ENCODE measurements around the gene RHBG. TPM values are rescaled to one million over a fixed set of nuclear protein-coding genes. Genes with fewer than 3 reads are reported as not detected.

The RHBG gene
- total RNA-seq, 4 donors from 2014 or later = 0.23 to 1.6 (median 1.1) TPM

DNA sequence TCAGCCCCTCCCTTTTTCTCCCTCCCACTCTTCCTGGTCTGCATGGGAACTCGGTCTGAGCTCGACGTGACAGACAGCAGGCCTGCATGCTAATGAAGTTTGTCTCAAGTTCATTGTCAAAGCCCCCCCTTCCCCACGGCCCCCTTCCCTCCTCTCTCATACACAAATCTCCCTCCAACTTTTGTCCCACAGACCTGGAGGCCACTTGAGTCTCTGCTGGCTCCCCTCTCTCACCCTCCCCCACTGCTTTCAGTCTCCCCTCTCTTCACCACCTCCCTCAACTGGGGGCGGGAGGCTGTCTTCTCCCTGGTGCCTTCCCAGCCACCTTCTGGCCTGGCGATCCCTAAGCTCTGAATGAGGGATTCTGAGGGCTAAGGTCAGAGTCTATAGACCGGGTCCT is 61.3 kb downstream of the RHBG start:
- TF ChIP-seq POLR2A (IDR thresholded peaks at IDR 0.05) = no peak
- no peak for TF ChIP-seq CTCF (IDR thresholded peaks at IDR 0.05)
- H3K27ac ChIP-seq = no peak overlapping the region
- no peaks in the 10 kb centered on the region for H3K9me3 ChIP-seq
- peaks cover 9 to 100% (median 44%) of the 10 kb centered on the region in 4 donors for H3K27me3 ChIP-seq
- no peaks in the 10 kb centered on the region for H3K36me3 ChIP-seq
- no peak for DNase-seq
- intact Hi-C loops (cut with DNase I) = no loop called here
- peaks cover 1 to 5% (median 1%) of the 10 kb centered on the region in 3 donors for H3K4me1 ChIP-seq
- WGBS, 2 donors = 10 to 15% methylated on average over 7 of the region's 7 CpGs
- H3K4me3 ChIP-seq = no peak overlapping the region

DNA sequence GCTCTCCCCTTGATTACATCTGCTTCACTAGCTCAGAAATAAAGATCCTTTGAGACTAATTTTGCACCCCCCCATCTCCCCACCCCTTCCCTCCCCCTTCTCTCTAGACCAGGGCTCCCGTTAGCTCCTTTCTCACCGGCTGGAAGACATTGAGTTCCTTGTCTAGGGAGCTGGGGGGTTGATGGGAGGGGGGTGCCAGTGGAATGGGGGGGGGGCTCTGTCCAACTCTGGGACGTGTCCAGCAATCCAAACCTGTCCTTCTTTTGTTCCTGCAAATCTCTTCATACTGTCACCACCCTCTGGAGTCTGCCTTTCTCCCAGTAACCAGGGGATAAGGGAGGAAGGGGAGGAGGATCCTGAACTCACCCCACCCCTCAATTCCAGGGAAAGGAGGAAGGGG is 61.9 kb downstream of the RHBG start:
- Histone ChIP-seq H3K27me3 (peaks cover 9 to 100% (median 48%) of the 10 kb centered on the region in 4 donors), H3K27ac (no peak overlapping the region), H3K9me3 (no peaks in the 10 kb centered on the region), H3K4me3 (no peak overlapping the region), H3K36me3 (no peaks in the 10 kb centered on the region), H3K4me1 (peaks cover 6 to 10% (median 7%) of the 10 kb centered on the region in 3 donors)
- no peak for TF ChIP-seq CTCF (IDR thresholded peaks at IDR 0.05)
- TF ChIP-seq POLR2A (IDR thresholded peaks at IDR 0.05) = no peak
- intact Hi-C loops (cut with DNase I) = no loop called here
- no peak for DNase-seq
- 7 to 41% methylated on average over 2 to 3 of the region's 3 CpGs for WGBS, 2 donors

- Histone ChIP-seq H3K27ac (no peak overlapping the region), H3K4me3 (no peak overlapping the region), H3K36me3 (no peaks in the 10 kb centered on the region), H3K27me3 (peaks cover 13 to 100% (median 50%) of the 10 kb centered on the region in 4 donors), H3K9me3 (no peaks in the 10 kb centered on the region), H3K4me1 (peaks cover 8 to 15% (median 12%) of the 10 kb centered on the region in 3 donors)
- intact Hi-C loops (cut with DNase I) = no loop called here
- TF ChIP-seq POLR2A (IDR thresholded peaks at IDR 0.05) (no peak), CTCF (IDR thresholded peaks at IDR 0.05) (no peak)
- WGBS, 2 donors = 37 to 40% methylated on average over 3 to 4 of the region's 4 CpGs
- no peak for DNase-seq
Observed at GRCh38 chr1:156431366-156431765, 62.4 kb downstream of the RHBG start.

DNA sequence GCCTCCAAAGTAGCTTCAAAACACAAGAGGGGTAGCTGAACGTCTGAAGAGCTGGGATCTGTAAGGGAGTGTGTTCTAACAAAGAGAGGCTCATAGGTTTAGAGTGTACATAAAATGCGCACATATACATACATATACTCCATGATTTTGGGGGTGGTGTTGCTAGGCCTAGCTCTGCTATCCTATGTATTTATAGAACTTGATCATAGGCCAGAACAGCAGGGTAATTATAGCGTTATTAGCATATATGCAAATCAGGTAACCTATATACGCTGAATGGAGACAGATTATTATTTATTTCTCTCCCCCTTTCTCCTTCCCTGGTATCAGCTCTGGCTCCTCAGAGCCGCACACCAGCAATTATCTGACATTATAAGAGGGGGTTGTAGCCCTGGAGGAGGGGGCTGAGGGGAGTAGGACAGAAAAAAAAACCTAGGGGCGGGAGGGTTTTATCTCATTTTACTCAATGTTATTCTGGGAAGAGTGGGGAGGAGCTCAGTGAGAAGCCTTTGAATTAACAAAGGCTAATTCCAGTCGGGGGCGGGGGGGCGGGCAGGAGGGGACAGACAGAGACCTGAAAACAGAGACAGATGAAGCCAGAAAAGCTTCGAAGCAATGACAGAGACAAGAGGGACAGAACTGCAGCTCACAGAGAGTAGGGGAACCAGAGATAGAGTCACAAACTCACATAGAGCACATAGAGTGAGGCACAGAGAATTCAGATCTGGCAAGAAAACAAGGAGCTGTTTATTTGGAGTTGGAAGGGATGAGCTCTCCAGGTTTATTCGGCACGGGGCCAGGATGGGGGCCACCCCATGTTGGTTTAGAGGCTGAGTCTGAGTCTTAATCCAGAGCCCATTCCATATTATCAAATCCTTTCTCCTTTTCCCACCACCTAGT is 63.0 kb downstream of the RHBG start:
- H3K36me3 ChIP-seq = no peaks in the 10 kb centered on the region
- no peaks in the 10 kb centered on the region for H3K9me3 ChIP-seq
- intact Hi-C loops (cut with DNase I) = no loop called here
- H3K4me3 ChIP-seq = no peak overlapping the region
- peaks cover 18 to 100% (median 56%) of the 10 kb centered on the region in 4 donors for H3K27me3 ChIP-seq
- no peak overlapping the region for H3K27ac ChIP-seq
- H3K4me1 ChIP-seq = peaks cover 13 to 22% (median 17%) of the 10 kb centered on the region in 3 donors
- WGBS, 2 donors = 22 to 27% methylated on average over 9 to 11 of the region's 12 CpGs
- no peak for DNase-seq
- TF ChIP-seq POLR2A (IDR thresholded peaks at IDR 0.05) = no peak
- TF ChIP-seq CTCF (IDR thresholded peaks at IDR 0.05) = no peak

DNA sequence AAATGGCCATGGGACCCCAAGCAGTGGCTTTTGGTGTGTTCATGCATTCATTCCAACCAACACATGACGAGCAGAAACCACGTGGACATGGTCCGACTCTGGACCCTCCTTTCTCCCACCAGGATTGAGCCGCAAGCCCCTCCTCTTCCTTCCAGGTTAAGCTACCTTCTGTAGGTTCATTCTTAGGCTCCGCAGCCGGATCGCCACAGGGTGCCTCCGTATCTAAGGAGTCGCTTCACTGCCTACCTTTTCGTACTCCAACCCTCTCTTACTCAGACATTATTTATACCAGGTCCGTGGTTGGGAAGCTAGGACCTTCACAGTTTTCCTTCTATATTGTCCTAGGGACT is 63.6 kb downstream of the RHBG start:
- Histone ChIP-seq H3K27me3 (peaks cover 23 to 100% (median 62%) of the 10 kb centered on the region in 4 donors), H3K4me1 (peaks cover 13 to 27% (median 17%) of the 10 kb centered on the region in 3 donors), H3K36me3 (no peaks in the 10 kb centered on the region), H3K4me3 (no peak overlapping the region), H3K9me3 (no peaks in the 10 kb centered on the region), H3K27ac (no peak overlapping the region)
- intact Hi-C loops (cut with DNase I) = no loop called here
- WGBS, 2 donors = 10 to 19% methylated on average over 11 of the region's 11 CpGs
- DNase-seq = no peak
- TF ChIP-seq CTCF (IDR thresholded peaks at IDR 0.05) (no peak), POLR2A (IDR thresholded peaks at IDR 0.05) (no peak)
